IgD-negative memory B cell (primary cell): ENCODE data around the gene MCOLN1. TPM values are rescaled to one million over a fixed set of nuclear protein-coding genes. Genes with fewer than 3 reads are reported as not detected.
"Not testable (repeated sequence)": the region's sequence is repeated elsewhere in the genome, so short reads cannot be mapped to it uniquely, and the experiment has no call there.

Experiments used
- H3K27ac Mint-ChIP-seq, 3 donors: one replicate each; pipeline ENCODE4 v1.8.0; 2020 to 2022; ENCODE audit warnings: mild to moderate bottlenecking in 3 of 3, mixed read lengths in 3 of 3, moderate library complexity in 1 of 3
- H3K27me3 Mint-ChIP-seq: one replicate; pipeline ENCODE4 v1.8.0; 2021; ENCODE audit warnings: mixed read lengths
- H3K36me3 Mint-ChIP-seq: one replicate; pipeline ENCODE4 v1.8.0; 2020; ENCODE audit warnings: mild to moderate bottlenecking, mixed read lengths
- H3K4me1 Mint-ChIP-seq, 3 donors: one replicate each; pipeline ENCODE4 v1.8.0; 2020 to 2022; ENCODE audit warnings: mixed read lengths in 3 of 3, mild to moderate bottlenecking in 1 of 3
- H3K4me3 Mint-ChIP-seq, 4 donors: one replicate each; pipeline ENCODE4 v1.8.0; 2020 to 2022; ENCODE audit warnings: mild to moderate bottlenecking in 4 of 4, mixed read lengths in 4 of 4, moderate library complexity in 3 of 4
- H3K9me3 Mint-ChIP-seq, 3 donors: one replicate each; pipeline ENCODE4 v1.8.0; 2020 to 2021; ENCODE audit warnings: mixed read lengths in 3 of 3, mild to moderate bottlenecking in 1 of 3
- polyA plus RNA-seq: library from polyadenylated mRNA; unstranded; fragments of 300-500 nt; fragmentation: Illumina TruSeq; gene quantifications from one replicate; pipeline ENCODE4 v1.2.3, GENCODE V29; 2021

Gene MCOLN1
- polyA plus RNA-seq, 1 donor from 2014 or later = 5.2 TPM

DNA sequence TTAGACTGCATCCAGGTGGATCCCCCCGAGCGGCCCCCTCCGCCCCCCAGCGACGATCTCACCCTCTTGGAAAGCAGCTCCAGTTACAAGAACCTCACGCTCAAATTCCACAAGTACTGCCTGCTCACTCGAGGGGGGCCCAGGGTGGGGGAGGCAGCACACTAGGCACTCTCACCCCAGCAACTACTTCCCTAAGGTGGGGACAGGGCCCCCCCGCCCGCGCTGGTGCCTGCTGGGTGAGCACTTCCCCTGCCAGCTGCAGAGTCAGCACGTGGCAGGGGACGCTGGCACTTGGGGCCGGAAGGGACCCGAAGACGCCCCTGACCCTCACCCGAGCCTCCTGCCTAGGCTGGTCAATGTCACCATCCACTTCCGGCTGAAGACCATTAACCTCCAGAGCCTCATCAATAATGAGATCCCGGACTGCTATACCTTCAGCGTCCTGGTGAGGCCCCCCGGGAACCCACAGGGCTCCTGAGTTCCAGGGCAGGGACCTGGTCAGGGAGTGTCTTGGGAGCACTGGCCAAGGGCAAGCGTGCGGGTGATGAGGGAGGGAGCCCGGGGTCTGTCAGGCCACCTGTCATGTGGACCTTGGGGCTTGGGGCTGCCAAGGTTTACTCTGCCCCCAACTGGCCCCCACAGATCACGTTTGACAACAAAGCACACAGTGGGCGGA is 5.2 kb downstream of the MCOLN1 start:
- Mint-ChIP-seq H3K36me3 (peaks cover 2% of the 10 kb centered on the region), H3K4me1 (peaks cover 0 to 4% (median 2%) of the 10 kb centered on the region in 3 donors), H3K4me3 (no peak overlapping the region), H3K27ac (no peak overlapping the region), H3K27me3 (no peaks in the 10 kb centered on the region), H3K9me3 (no peaks in the 10 kb centered on the region)

DNA sequence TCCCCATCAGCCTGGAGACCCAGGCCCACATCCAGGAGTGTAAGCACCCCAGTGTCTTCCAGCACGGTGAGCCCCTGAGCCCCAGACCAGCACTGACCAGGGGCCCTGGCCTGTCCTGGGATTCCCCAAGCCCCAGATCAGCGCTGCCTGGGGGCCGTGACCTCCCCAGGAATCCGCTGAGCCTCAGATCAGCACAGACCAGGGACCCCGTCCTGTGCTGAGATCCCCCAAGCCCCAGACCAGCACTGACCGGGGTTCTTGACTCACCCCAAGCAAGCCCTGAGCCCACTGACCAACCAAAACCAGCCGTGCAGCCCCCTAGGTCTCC is 5.7 kb downstream of the MCOLN1 start:
- peaks cover 0 to 4% (median 2%) of the 10 kb centered on the region in 3 donors for H3K4me1 Mint-ChIP-seq
- H3K4me3 Mint-ChIP-seq = peak overlapping the region in 1 of 4 donors; percentile 43
- H3K9me3 Mint-ChIP-seq = no peaks in the 10 kb centered on the region
- no peak overlapping the region for H3K27ac Mint-ChIP-seq
- H3K27me3 Mint-ChIP-seq = no peaks in the 10 kb centered on the region
- peaks cover 2% of the 10 kb centered on the region for H3K36me3 Mint-ChIP-seq

DNA sequence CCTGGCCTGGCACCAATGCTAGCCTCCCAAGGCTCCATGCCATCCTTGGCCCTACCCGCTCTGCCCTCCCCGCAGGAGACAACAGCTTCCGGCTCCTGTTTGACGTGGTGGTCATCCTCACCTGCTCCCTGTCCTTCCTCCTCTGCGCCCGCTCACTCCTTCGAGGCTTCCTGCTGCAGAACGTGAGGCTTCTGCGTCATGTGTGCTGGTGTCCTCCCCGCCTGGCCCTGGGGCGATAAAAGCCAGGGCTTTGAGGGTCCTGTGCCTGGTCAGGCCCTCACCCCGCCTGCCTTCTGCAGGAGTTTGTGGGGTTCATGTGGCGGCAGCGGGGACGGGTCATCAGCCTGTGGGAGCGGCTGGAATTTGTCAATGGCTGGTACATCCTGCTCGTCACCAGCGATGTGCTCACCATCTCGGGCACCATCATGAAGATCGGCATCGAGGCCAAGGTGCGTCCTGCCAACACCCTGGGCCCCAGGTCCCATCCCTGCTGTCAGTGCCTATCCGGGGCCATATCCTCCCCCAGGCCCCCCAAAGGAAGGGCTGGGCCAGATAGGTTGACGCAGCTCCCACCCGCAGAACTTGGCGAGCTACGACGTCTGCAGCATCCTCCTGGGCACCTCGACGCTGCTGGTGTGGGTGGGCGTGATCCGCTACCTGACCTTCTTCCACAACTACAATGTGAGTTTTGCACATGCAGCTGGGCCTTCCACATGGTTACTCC is 6.3 kb downstream of the MCOLN1 start:
- Mint-ChIP-seq H3K27ac (no peak overlapping the region), H3K9me3 (no peaks in the 10 kb centered on the region), H3K4me1 (peaks cover under 1 to 4% (median 2%) of the 10 kb centered on the region in 3 donors), H3K36me3 (peaks cover 2% of the 10 kb centered on the region), H3K4me3 (peak overlapping the region in 1 of 4 donors; percentile 43), H3K27me3 (no peaks in the 10 kb centered on the region)

DNA sequence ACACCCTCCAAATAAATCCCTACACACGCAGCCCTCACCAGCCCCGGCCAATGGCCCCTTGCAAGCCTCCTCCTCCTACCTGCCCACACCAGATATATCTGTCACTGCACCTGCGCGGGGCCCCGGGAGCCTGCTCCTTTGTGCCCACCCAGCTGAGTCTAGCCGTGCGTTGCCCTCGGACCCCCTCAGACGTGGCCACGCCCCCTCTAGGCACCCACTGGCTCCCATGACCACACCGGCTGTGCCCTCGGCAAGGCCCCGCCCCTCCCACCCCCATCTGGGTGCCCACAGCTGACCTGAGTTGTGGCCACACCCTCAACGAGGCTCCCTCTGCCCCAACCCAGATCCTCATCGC is 6.8 kb downstream of the MCOLN1 start:
- Mint-ChIP-seq H3K4me1 (peaks cover 2 to 8% (median 2%) of the 10 kb centered on the region in 3 donors), H3K4me3 (no peak overlapping the region), H3K27me3 (no peaks in the 10 kb centered on the region), H3K9me3 (no peaks in the 10 kb centered on the region), H3K36me3 (peaks cover 2% of the 10 kb centered on the region), H3K27ac (no peak overlapping the region)

DNA sequence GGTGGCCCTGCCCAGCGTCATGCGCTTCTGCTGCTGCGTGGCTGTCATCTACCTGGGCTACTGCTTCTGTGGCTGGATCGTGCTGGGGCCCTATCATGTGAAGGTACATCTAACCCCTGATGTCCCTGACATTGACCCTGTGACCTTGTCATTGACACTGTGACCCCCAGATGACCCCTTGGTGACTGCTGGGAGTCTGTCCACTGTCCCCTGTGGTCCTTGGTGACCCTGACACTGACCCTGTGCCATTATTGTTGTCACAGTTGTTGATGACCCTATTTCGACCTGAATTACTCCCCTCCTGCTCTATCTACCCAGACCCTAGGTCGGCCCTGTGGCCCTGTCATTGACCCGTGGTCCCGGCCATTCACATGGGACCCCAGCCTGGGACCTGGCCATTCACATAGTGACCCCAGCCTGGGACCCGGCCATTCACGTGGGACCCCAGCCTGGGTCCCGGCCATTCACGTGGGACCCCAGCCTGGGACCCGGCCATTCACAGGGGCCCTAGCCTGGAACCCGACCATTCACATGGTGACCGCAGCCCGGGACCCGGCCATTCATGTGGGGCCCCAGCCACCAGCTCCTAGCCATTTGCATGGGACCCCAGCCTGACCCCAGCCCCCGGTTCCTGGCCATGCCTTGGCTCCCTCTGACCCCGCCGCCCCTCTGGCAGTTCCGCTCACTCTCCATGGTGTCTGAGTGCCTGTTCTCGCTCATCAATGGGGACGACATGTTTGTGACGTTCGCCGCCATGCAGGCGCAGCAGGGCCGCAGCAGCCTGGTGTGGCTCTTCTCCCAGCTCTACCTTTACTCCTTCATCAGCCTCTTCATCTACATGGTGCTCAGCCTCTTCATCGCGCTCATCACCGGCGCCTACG is 7.4 kb downstream of the MCOLN1 start:
- H3K9me3 Mint-ChIP-seq = no peaks in the 10 kb centered on the region
- peak overlapping the region in 1 of 4 donors; percentile 62 for H3K4me3 Mint-ChIP-seq
- peaks cover 2% of the 10 kb centered on the region for H3K36me3 Mint-ChIP-seq
- H3K27me3 Mint-ChIP-seq = no peaks in the 10 kb centered on the region
- peak overlapping the region in 1 of 3 donors; percentile 67 for H3K27ac Mint-ChIP-seq
- peaks cover 2 to 13% (median 5%) of the 10 kb centered on the region in 3 donors for H3K4me1 Mint-ChIP-seq

DNA sequence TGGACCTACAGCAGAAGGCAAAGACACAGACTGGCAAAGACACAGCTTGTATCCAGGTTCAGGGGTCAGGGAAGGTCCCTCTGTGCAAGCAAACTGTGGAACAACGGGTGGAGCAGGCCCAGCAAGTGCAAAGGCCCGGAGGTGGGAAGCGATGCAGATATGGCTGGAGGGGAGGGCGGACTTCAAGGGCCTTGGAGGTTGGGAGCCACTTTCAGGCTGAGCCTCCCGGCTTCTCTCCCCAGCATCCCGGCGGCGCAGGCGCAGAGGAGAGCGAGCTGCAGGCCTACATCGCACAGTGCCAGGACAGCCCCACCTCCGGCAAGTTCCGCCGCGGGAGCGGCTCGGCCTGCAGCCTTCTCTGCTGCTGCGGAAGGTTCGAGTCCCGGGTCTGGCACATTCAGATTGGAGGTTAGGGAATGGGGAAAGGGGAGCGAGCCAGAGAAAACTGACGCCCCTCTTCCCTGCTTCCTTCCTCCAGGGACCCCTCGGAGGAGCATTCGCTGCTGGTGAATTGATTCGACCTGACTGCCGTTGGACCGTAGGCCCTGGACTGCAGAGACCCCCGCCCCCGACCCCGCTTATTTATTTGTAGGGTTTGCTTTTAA is 11.0 kb downstream of the MCOLN1 start:
- Mint-ChIP-seq H3K4me3 (peak overlapping the region; percentile 94 to 100 (median 96)), H3K4me1 (peaks cover 13 to 28% (median 13%) of the 10 kb centered on the region in 3 donors), H3K9me3 (no peaks in the 10 kb centered on the region), H3K36me3 (no peaks in the 10 kb centered on the region), H3K27ac (peak overlapping the region in 1 of 3 donors; percentile 94), H3K27me3 (no peaks in the 10 kb centered on the region)

DNA sequence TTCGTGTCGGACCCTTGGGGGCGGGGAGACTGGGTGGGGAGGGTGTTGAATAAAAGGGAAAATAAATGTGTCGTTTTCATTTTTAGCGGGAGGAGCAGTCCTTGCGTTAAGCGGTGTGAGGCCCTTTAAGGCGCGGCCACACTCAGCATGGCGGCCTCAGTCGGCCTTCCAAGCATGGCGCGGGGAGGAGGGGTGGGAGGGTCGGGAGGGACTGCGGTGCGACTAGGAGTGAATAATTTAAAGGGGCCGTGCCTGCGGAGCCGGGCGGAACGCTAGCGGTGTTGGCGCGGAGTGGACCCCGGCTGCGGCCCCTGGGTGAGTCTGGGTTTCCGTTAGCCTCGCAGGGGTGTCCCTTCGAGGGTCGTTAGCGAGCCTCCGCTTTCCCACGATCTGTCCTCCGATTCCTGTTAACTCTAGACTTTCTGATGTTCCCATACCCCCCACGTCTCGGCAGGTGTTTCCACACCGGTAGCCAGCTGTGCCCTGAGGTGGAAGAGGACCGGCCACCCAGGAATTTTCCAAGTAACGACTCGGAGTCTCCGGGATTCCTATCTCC is 11.6 kb downstream of the MCOLN1 start:
- Mint-ChIP-seq H3K4me1 (peaks cover 13 to 28% (median 13%) of the 10 kb centered on the region in 3 donors), H3K27ac (peak overlapping the region; percentile 65 to 94 (median 94)), H3K4me3 (peak overlapping the region; percentile 94 to 100 (median 96)), H3K9me3 (no peaks in the 10 kb centered on the region), H3K36me3 (no peaks in the 10 kb centered on the region), H3K27me3 (no peaks in the 10 kb centered on the region)

DNA sequence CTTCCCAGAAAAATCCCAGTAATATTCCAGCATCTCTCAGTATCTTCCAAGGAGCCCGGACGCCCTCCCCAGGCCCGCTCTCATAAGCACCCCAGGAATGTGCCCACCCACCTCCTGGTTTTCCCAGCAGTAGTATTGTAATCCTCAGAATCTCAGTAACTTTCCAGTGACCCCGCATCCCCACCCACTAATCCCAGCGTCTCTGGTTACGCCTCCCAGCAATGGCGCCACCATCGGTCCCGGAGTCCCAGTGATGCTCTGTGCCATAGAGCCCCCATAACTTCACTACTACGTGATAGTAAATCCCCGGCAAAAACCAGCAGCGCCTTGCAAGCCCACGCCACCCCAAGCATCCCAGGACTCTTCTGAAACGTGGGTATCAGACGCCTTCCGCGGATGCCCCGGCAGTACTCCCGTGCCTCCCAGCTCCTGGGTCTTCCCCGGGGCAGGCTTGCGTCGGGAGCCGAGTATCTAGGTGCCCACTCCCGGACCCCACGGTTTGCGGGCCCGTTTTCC is 12.2 kb downstream of the MCOLN1 start:
- H3K4me1 Mint-ChIP-seq = peaks cover 13 to 28% (median 13%) of the 10 kb centered on the region in 3 donors
- H3K36me3 Mint-ChIP-seq = no peaks in the 10 kb centered on the region
- no peaks in the 10 kb centered on the region for H3K9me3 Mint-ChIP-seq
- peak overlapping the region; percentile 94 to 100 (median 96) for H3K4me3 Mint-ChIP-seq
- peak overlapping the region; percentile 65 to 94 (median 94) for H3K27ac Mint-ChIP-seq
- H3K27me3 Mint-ChIP-seq = no peaks in the 10 kb centered on the region

DNA sequence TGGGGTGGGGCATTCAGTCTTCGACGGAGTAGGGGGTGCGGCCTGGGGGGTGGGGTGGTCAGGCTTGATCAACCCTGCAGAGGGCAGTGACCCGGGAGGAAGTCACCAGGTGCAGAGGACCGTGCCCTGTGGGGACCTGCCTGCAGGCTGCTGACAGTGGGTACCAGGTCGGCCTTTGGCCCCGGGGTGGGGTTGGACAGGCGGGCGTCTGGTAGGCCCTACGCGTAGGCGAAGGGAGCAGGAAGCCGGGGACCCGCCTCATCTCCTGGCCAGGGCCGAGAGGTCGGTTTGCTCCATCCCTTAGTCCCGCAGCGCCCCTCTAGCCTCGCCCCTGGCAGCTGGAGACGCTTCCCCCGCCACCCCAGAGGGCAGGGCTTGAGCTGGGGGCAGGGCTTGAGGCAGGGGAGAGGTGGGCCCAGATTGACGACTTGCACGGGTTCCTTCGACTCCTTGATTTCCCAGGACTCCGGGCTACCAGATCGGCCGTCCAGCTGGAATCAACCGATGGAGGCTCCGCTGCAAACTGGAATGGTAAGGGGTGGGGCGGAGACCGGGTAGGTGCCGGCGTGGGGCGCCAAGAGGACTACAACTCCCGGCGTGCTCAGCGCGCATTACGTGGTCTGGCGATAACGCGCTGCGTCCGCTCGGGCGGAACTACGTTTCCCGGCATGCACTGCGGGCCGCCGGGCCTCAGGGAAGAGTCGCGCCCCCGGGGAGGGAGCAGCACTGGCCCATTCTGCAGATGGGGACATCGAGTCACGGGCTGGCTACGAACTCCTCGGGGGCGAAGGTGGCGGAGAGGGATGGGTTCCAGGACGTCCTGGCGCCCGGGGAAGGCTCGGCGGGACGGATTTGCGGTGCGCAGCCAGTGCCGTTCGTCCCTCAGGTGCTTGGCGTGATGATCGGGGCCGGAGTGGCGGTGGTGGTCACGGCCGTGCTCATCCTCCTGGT is 12.9 kb downstream of the MCOLN1 start, which contains the start of gene PNPLA6:
TSS of gene PNPLA6 (plus strand) at position 671 of the 951 bp plus-strand sequence. CDS start at position 743, 72 bp downstream.
- peaks cover 13 to 28% (median 13%) of the 10 kb centered on the region in 3 donors for H3K4me1 Mint-ChIP-seq
- H3K4me3 Mint-ChIP-seq = peak within 1 kb of the TSS; percentile 94 to 100 (median 96)
- peak within 1 kb of the TSS; percentile 65 to 94 (median 94) for H3K27ac Mint-ChIP-seq
- H3K9me3 Mint-ChIP-seq = no peaks in the 10 kb centered on the region
- no peaks in the 10 kb centered on the region for H3K36me3 Mint-ChIP-seq
- no peaks in the 10 kb centered on the region for H3K27me3 Mint-ChIP-seq

DNA sequence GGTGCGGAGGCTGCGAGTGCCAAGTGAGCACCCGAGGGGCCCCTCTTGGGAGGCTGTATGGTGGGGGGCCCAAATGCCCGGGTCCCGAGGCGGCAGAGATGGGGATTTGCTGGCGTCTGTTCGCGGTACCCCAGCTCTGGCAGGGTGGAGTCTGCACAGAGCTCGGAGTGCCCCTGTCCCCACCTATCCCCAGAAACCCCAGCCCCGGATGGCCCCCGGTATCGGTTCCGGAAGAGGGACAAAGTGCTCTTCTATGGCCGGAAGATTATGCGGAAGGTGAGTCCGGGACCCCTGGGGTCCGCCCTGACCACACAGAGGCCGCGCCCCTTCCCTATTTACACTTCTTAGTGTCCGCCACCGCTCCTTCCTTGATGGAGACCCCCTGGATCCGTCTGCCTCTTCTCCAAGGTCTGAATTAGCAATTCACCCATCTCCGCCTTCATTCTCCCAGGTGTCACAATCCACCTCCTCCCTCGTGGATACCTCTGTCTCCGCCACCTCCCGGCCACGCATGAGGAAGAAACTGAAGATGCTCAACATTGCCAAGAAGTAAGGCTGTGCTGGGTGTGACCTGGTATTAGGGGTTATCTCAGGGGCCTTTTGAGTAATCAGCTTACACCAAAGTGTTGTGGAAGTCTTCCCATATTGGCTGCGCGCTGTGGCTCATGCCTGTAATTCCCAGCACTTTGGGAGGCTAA is 13.7 kb downstream of the MCOLN1 start:
- no peaks in the 10 kb centered on the region for H3K27me3 Mint-ChIP-seq
- peaks cover 13 to 28% (median 13%) of the 10 kb centered on the region in 3 donors for H3K4me1 Mint-ChIP-seq
- no peaks in the 10 kb centered on the region for H3K36me3 Mint-ChIP-seq
- H3K27ac Mint-ChIP-seq = peak overlapping the region; percentile 65 to 94 (median 94)
- no peaks in the 10 kb centered on the region for H3K9me3 Mint-ChIP-seq
- H3K4me3 Mint-ChIP-seq = peak overlapping the region; percentile 94 to 100 (median 96)

DNA sequence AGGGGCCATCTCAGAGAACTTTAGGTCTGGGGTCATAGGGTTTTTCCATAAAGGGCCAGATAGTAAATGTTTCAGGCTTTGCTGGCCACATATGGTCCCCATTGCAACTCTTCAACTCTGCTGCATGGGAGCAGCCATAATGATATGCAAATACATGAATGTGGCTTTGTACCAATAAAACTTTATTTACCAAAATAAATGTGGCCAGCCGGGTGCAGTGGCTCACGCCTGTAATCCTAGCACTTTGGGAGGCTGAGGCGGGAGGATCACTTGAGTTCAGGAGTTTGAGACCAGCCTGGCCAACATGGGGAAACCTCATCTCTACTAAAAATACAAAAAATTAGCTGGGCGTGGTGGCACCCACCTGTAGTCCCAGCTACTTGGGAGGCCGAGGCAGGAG is 16.6 kb downstream of the MCOLN1 start:
- Mint-ChIP-seq H3K27ac (peak overlapping the region in 1 of 3 donors; percentile 35), H3K4me3 (peak overlapping the region in 1 of 4 donors; percentile 72), H3K4me1 (peaks cover 15 to 26% (median 16%) of the 10 kb centered on the region in 3 donors)
- not testable (repeated sequence) for H3K27me3 Mint-ChIP-seq, H3K9me3 Mint-ChIP-seq, H3K36me3 Mint-ChIP-seq

DNA sequence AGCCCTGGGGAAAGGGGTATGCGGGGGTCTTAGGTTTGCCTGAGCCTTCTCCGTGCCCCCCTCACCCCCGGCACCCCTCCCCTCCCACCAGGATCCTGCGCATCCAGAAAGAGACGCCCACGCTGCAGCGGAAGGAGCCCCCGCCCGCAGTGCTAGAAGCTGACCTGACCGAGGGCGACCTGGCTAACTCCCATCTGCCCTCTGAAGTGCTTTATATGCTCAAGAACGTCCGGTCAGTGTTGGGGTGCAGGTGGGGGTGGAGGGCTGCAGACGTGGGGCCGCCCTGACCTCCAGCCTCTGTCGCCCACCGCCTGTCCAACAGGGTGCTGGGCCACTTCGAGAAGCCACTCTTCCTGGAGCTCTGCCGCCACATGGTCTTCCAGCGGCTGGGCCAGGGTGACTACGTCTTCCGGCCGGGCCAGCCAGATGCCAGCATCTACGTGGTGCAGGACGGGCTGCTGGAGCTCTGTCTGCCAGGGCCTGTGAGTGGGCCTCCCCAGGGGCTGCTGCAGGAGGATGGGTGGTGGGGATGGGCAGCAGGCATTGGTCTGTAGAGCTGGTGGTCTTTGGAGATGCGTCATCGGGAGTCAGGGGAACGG is 17.5 kb downstream of the MCOLN1 start:
- H3K27me3 Mint-ChIP-seq = no peaks in the 10 kb centered on the region
- peaks cover 12 to 19% (median 16%) of the 10 kb centered on the region in 3 donors for H3K4me1 Mint-ChIP-seq
- peak overlapping the region in 2 of 4 donors; percentile 28 to 63 for H3K4me3 Mint-ChIP-seq
- no peak overlapping the region for H3K27ac Mint-ChIP-seq
- H3K36me3 Mint-ChIP-seq = peaks cover 4% of the 10 kb centered on the region
- H3K9me3 Mint-ChIP-seq = no peaks in the 10 kb centered on the region
